A673 (cell line): ENCODE results near the gene OVCA2. TPM values are rescaled to one million over a fixed set of nuclear protein-coding genes. Genes with fewer than 3 reads are reported as not detected.
"Not testable (repeated sequence)": the region's sequence is repeated elsewhere in the genome, so short reads cannot be mapped to it uniquely, and the experiment has no call there.

Experiments
- BruUV-seq: library from RNA; stranded (reverse); fragments of 400-500 nt; replicated peaks from 2 replicates; lab custom pipeline; 2021; lab: Mats Ljungman, UMichigan
- CTCF ChIA-PET: fragments of 300-600 bp; sonication (Branson Sonifier 250); formaldehyde crosslinking; loops from one replicate; lab custom pipeline; 2022; ENCODE audit warnings: antibody characterized with exemption; lab: Charles Lee
- POLR2A ChIA-PET: fragments of 300-600 bp; sonication (Branson Sonifier 250); formaldehyde crosslinking; loops from one replicate; lab custom pipeline; 2022; ENCODE audit warnings: antibody characterized with exemption; ENCODE audit not compliant: low non-redundant PET; lab: Charles Lee
- DNase-seq: peaks from one replicate; pipeline ENCODE4 v3.0.0-alpha.2; 2015; ENCODE audit warnings: low spot score
- H3K27ac ChIP-seq: fragments of 200-600 bp; sonication (generic); 2 replicates; pipeline ENCODE4 v1.5.1; 2016; ENCODE audit warnings: mixed run types, low read depth, mild to moderate bottlenecking, mixed read lengths, antibody characterized with exemption, low read length; ENCODE audit not compliant: poor library complexity, severe bottlenecking
- H3K27me3 ChIP-seq: fragments of 200-600 bp; sonication (generic); replicated peaks from 2 replicates; pipeline ENCODE4 v1.6.1; 2017; ENCODE audit warnings: mixed run types, low read depth, mild to moderate bottlenecking, mixed read lengths, antibody characterized with exemption, low read length; ENCODE audit not compliant: insufficient read depth, poor library complexity
- H3K36me3 ChIP-seq: fragments of 200-600 bp; sonication (generic); 2 replicates; pipeline ENCODE4 v1.6.1; 2016; ENCODE audit warnings: mixed run types, mild to moderate bottlenecking, mixed read lengths, antibody characterized with exemption, low read length; ENCODE audit not compliant: insufficient read depth, poor library complexity, severe bottlenecking
- H3K4me1 ChIP-seq: fragments of 200-600 bp; sonication (generic); 2 replicates; pipeline ENCODE4 v1.6.1; 2017; ENCODE audit warnings: mixed run types, mild to moderate bottlenecking, mixed read lengths, antibody characterized with exemption, low read length; ENCODE audit not compliant: insufficient read depth, poor library complexity, severe bottlenecking
- H3K4me3 ChIP-seq: fragments of 200-600 bp; sonication (generic); 2 replicates; pipeline ENCODE4 v1.5.1; 2016; ENCODE audit warnings: low read depth, mixed run types, mild to moderate bottlenecking, mixed read lengths, low read length; ENCODE audit not compliant: poor library complexity, severe bottlenecking
- H3K9me3 ChIP-seq: fragments of 200-600 bp; sonication (generic); 2 replicates; pipeline ENCODE4 v1.6.1; 2016; ENCODE audit warnings: mixed run types, low read depth, mild to moderate bottlenecking, mixed read lengths, antibody characterized with exemption, low read length; ENCODE audit not compliant: poor library complexity, severe bottlenecking
- EZH2 ChIP-seq: fragments of 200-600 bp; sonication (generic); IDR thresholded peaks from 2 replicates; pipeline ENCODE4 v1.6.1; 2017; ENCODE audit warnings: borderline replicate concordance, low read depth, mild to moderate bottlenecking, mixed read lengths, antibody characterized with exemption, low read length; ENCODE audit not compliant: poor library complexity, severe bottlenecking
- intact Hi-C: fragments of 100-400 bp; cut with micrococcal nuclease; formaldehyde crosslinking; loops from one replicate; pipeline ENCODE4 v1.10.0; 2022; ENCODE audit not compliant: unreplicated experiment
- total RNA-seq: library from RNA; stranded (reverse); gene quantifications from 2 replicates; pipeline ENCODE4 v1.2.3, GENCODE V29; 2021
- TF ChIP-seq, protein P1 (sequence below): fragments of 300-800, 200-600 bp; sonication (generic); conservative IDR thresholded peaks from 2 replicates; pipeline ENCODE4 v1.5.1; 2017; ENCODE audit warnings: low read depth, mild to moderate bottlenecking, antibody characterized with exemption, low read length, moderate library complexity, mixed read lengths

Gene OVCA2
- total RNA-seq, 1 experiment from 2014 or later, result 30.7 TPM

- POLR2A ChIA-PET, result no interaction called here
- no peaks in the 10 kb centered on the region for H3K27me3 ChIP-seq
- intact Hi-C loops, result no loop called here
- peaks cover 10% of the 10 kb centered on the region for H3K4me1 ChIP-seq
- no peaks in the 10 kb centered on the region for H3K36me3 ChIP-seq
- DNase-seq, result no peak
- CTCF ChIA-PET, result no interaction called here
- H3K9me3 ChIP-seq, result no peaks in the 10 kb centered on the region
- H3K27ac ChIP-seq, result no peak overlapping the region
- no peak for TF ChIP-seq EZH2
- TF ChIP-seq, protein P1, sequence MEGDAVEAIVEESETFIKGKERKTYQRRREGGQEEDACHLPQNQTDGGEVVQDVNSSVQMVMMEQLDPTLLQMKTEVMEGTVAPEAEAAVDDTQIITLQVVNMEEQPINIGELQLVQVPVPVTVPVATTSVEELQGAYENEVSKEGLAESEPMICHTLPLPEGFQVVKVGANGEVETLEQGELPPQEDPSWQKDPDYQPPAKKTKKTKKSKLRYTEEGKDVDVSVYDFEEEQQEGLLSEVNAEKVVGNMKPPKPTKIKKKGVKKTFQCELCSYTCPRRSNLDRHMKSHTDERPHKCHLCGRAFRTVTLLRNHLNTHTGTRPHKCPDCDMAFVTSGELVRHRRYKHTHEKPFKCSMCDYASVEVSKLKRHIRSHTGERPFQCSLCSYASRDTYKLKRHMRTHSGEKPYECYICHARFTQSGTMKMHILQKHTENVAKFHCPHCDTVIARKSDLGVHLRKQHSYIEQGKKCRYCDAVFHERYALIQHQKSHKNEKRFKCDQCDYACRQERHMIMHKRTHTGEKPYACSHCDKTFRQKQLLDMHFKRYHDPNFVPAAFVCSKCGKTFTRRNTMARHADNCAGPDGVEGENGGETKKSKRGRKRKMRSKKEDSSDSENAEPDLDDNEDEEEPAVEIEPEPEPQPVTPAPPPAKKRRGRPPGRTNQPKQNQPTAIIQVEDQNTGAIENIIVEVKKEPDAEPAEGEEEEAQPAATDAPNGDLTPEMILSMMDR, result no peak
- BruUV-seq, result no TSS peak
- no peak overlapping the region for H3K4me3 ChIP-seq
Measured at GRCh38 chr17:2012499-2012898, 29.3 kb upstream of the OVCA2 start.

DNA sequence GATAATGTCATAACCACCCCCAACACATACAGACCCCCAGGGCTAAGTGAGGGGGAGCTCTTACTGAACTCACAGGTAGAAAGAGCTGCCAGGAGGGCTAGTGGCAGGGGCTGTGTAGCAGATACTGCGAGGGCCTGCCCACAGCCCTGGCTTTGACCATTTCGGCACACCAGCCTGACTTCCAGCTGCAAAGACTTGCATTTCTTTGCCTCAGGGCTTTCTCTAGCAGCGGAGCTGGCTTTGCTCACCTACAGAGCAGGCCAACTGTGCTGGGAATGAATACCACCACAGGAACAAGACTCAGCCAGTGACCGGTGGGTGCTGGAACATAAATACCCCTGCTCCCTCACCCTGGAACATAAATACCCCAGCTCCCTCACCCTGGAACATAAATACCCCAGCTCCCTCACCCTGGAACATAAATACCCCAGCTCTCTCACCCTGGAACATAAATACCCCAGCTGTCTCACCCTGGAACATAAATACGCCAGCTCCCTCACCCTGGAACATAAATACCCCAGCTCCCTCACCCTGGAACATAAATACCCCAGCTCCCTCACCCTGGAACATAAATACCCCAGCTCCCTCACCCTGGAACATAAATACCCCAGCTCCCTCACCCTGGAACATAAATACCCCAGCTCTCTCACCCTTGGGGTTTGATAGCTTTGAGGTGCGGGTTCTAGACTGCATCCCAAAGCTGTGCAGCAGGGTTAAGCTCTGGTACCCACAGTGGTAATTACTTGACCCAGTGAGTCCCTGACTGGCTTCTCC is 28.4 kb upstream of the OVCA2 start:
- intact Hi-C loops, BruUV-seq, CTCF ChIA-PET, H3K27me3 ChIP-seq, H3K9me3 ChIP-seq, H3K27ac ChIP-seq, POLR2A ChIA-PET, DNase-seq, H3K36me3 ChIP-seq, H3K4me3 ChIP-seq: not testable (repeated sequence)
- H3K4me1 ChIP-seq, result peaks cover 10% of the 10 kb centered on the region

DNA sequence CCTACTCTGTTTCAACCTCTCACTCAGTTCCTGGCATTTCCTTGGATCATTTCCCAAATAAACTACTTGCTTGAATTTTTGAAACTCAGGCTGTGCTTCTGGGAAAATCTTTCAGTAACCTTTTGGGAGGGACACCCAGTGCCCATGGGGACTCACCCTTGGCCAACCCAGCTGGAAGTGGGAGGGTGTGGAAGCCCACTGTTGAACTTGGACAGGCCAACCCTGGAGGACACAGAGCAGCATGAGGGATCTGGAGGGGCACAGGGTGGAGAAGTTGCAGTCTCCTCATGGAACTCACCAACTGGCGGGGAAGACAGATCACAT is 27.9 kb upstream of the OVCA2 start:
- POLR2A ChIA-PET, result no interaction called here

More for the DNA sequence above, 27.9 kb upstream of the OVCA2 start:
- CTCF ChIA-PET, result no interaction called here
- Histone ChIP-seq H3K4me3 (no peak overlapping the region), H3K36me3 (no peaks in the 10 kb centered on the region), H3K9me3 (no peaks in the 10 kb centered on the region), H3K27me3 (no peaks in the 10 kb centered on the region), H3K4me1 (peaks cover 10% of the 10 kb centered on the region), H3K27ac (no peak overlapping the region)
- no peak for DNase-seq
- TF ChIP-seq EZH2, result no peak
- TF ChIP-seq, protein P1, result no peak
- intact Hi-C loops, result no loop called here
- BruUV-seq, result no TSS peak
